HEK293 (cell line): ENCODE data around the gene FAM24B.

Experiments
- CTCF ChIA-PET: fragments of 350-600 bp; formaldehyde crosslinking; extraction: SDS; loops from one replicate; lab custom pipeline; 2021; ENCODE audit warnings: antibody characterized with exemption; lab: Yijun Ruan, JAX
- POLR2A ChIA-PET: fragments of 300-600 bp; formaldehyde crosslinking; extraction: SDS; loops from one replicate; lab custom pipeline; 2020; ENCODE audit warnings: antibody characterized with exemption, inconsistent platforms; lab: Yijun Ruan, JAX
- H3K27ac ChIP-seq: fragments of 200-500 bp; sonication (Bioruptor generic); 2 replicates; pipeline ENCODE4 v1.5.1; 2014; ENCODE audit warnings: low read depth, low read length, control low read depth, inconsistent platforms; ENCODE audit errors: extremely low read depth
- H3K36me3 ChIP-seq, 2 experiments: fragments of 200-500 bp in 1 of 2; sonication (Bioruptor generic) in 1 of 2; 1 replicate in 1 of 2; 2 replicates in 1 of 2; pipeline ENCODE4 v1.5.1; 2014 to 2017; ENCODE audit warnings: inconsistent platforms in 2 of 2, low read length in 2 of 2; ENCODE audit not compliant: control insufficient read depth in 2 of 2, insufficient read depth in 1 of 2
- H3K4me1 ChIP-seq: fragments of 200-500 bp; sonication (Bioruptor generic); 2 replicates; pipeline ENCODE4 v1.5.1; 2014; ENCODE audit warnings: mild to moderate bottlenecking, low read length, inconsistent platforms; ENCODE audit not compliant: control insufficient read depth, insufficient read depth
- H3K4me3 ChIP-seq: 2 replicates; pipeline ENCODE4 v1.5.1; 2011; ENCODE audit warnings: low read depth, mild to moderate bottlenecking, control low read depth, low read length, moderate library complexity
- H3K9me3 ChIP-seq: fragments of 200-500 bp; sonication (Bioruptor generic); 2 replicates; pipeline ENCODE4 v1.5.1; 2014; ENCODE audit warnings: low read depth, low read length, inconsistent platforms; ENCODE audit not compliant: control insufficient read depth, insufficient read depth
- HOXD13 ChIP-seq: sonication (generic); formaldehyde crosslinking; IDR thresholded peaks from 2 replicates; pipeline ENCODE4 v1.8.0; 2022; ENCODE audit warnings: missing genetic modification reagents, borderline replicate concordance
- KLF8 ChIP-seq: fragments of 450-650 bp; formaldehyde crosslinking; IDR thresholded peaks from 2 replicates; pipeline ENCODE4 v1.5.1; 2016; ENCODE audit warnings: missing biosample characterization, missing genetic modification characterization
- MYNN ChIP-seq: fragments of 450-650 bp; formaldehyde crosslinking; IDR thresholded peaks from 2 replicates; pipeline ENCODE4 v1.5.1; 2016; ENCODE audit warnings: missing biosample characterization, missing genetic modification characterization, borderline replicate concordance
- ZNF157 ChIP-seq: fragments of 450-650 bp; formaldehyde crosslinking; IDR thresholded peaks from 2 replicates; pipeline ENCODE4 v1.5.1; 2016; ENCODE audit warnings: missing biosample characterization, missing genetic modification characterization
- ZNF23 ChIP-seq: fragments of 450-650 bp; formaldehyde crosslinking; IDR thresholded peaks from 2 replicates; pipeline ENCODE4 v1.5.1; 2016; ENCODE audit warnings: missing biosample characterization, missing genetic modification characterization, borderline replicate concordance
- ZNF239 ChIP-seq: fragments of 450-650 bp; formaldehyde crosslinking; IDR thresholded peaks from 2 replicates; pipeline ENCODE4 v1.5.1; 2016; ENCODE audit warnings: missing biosample characterization, missing genetic modification characterization
- ZNF560 ChIP-seq: fragments of 450-650 bp; formaldehyde crosslinking; IDR thresholded peaks from 2 replicates; pipeline ENCODE4 v1.5.1; 2017; ENCODE audit warnings: missing biosample characterization, missing genetic modification characterization, borderline replicate concordance
- ZNF623 ChIP-seq: fragments of 450-650 bp; formaldehyde crosslinking; IDR thresholded peaks from 2 replicates; pipeline ENCODE4 v1.5.1; 2016; ENCODE audit warnings: missing biosample characterization, missing genetic modification characterization
- ZNF792 ChIP-seq: fragments of 450-650 bp; formaldehyde crosslinking; IDR thresholded peaks from 2 replicates; pipeline ENCODE4 v1.5.1; 2016; ENCODE audit warnings: missing biosample characterization, missing genetic modification characterization
- ZNF843 ChIP-seq: fragments of 450-650 bp; formaldehyde crosslinking; IDR thresholded peaks from 2 replicates; pipeline ENCODE4 v1.5.1; 2016; ENCODE audit warnings: missing biosample characterization, missing genetic modification characterization
- TF ChIP-seq, protein P1 (sequence below): fragments of 450-650 bp; formaldehyde crosslinking; conservative IDR thresholded peaks from 2 replicates; pipeline ENCODE4 v1.5.1; 2016; ENCODE audit warnings: low read depth, missing biosample characterization, missing genetic modification characterization
- TF ChIP-seq, protein P2 (sequence below): fragments of 450-650 bp; formaldehyde crosslinking; IDR thresholded peaks from 2 replicates; pipeline ENCODE4 v1.5.1; 2016; ENCODE audit warnings: missing biosample characterization, missing genetic modification characterization, borderline replicate concordance
- TF ChIP-seq, protein P3 (sequence below): fragments of 450-650 bp; formaldehyde crosslinking; optimal IDR thresholded peaks from 2 replicates; pipeline ENCODE3; 2016; ENCODE audit warnings: missing biosample characterization, mild to moderate bottlenecking, missing genetic modification characterization
- TF ChIP-seq, protein P4 (sequence below): fragments of 450-650 bp; formaldehyde crosslinking; IDR thresholded peaks from 2 replicates; pipeline ENCODE4 v1.5.1; 2016; ENCODE audit warnings: missing biosample characterization, missing genetic modification characterization
- TF ChIP-seq, protein P5 (sequence below): fragments of 450-650 bp; formaldehyde crosslinking; IDR thresholded peaks from 2 replicates; pipeline ENCODE4; 2016; ENCODE audit warnings: missing biosample characterization, missing genetic modification characterization
- TF ChIP-seq, protein P6 (sequence below): fragments of 450-650 bp; formaldehyde crosslinking; IDR thresholded peaks from 2 replicates; pipeline ENCODE4 v1.5.1; 2016; ENCODE audit warnings: missing biosample characterization, missing genetic modification characterization

FAM24B gene

DNA sequence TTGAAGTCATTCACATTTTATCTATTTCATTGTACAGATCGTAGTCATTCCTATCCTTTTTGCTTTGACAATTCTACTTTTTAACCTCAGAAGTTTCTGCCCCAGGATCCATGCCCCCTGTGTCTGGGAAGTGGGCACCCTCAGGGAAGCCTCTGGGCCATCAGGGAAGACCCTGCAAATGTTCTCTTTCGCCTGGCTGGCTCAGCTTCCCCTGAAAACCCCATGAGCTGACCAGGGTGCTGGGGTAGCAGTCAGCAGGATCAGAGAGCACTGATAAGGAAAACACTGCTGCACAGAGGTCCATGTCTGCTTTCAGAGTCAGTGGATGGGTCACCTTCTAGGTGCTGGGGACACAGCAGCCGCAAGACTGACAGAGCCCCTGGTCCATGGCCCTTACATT is 57.6 kb downstream of the FAM24B start:
- no peak overlapping the region for H3K4me3 ChIP-seq
- CTCF ChIA-PET: no interaction called here
- H3K9me3 ChIP-seq: no peaks in the 10 kb centered on the region
- H3K27ac ChIP-seq: no peak overlapping the region
- no peaks in the 10 kb centered on the region for H3K36me3 ChIP-seq
- no peak for TF ChIP-seq ZNF792 (tag by site-specific recombination)
- TF ChIP-seq, protein P1, sequence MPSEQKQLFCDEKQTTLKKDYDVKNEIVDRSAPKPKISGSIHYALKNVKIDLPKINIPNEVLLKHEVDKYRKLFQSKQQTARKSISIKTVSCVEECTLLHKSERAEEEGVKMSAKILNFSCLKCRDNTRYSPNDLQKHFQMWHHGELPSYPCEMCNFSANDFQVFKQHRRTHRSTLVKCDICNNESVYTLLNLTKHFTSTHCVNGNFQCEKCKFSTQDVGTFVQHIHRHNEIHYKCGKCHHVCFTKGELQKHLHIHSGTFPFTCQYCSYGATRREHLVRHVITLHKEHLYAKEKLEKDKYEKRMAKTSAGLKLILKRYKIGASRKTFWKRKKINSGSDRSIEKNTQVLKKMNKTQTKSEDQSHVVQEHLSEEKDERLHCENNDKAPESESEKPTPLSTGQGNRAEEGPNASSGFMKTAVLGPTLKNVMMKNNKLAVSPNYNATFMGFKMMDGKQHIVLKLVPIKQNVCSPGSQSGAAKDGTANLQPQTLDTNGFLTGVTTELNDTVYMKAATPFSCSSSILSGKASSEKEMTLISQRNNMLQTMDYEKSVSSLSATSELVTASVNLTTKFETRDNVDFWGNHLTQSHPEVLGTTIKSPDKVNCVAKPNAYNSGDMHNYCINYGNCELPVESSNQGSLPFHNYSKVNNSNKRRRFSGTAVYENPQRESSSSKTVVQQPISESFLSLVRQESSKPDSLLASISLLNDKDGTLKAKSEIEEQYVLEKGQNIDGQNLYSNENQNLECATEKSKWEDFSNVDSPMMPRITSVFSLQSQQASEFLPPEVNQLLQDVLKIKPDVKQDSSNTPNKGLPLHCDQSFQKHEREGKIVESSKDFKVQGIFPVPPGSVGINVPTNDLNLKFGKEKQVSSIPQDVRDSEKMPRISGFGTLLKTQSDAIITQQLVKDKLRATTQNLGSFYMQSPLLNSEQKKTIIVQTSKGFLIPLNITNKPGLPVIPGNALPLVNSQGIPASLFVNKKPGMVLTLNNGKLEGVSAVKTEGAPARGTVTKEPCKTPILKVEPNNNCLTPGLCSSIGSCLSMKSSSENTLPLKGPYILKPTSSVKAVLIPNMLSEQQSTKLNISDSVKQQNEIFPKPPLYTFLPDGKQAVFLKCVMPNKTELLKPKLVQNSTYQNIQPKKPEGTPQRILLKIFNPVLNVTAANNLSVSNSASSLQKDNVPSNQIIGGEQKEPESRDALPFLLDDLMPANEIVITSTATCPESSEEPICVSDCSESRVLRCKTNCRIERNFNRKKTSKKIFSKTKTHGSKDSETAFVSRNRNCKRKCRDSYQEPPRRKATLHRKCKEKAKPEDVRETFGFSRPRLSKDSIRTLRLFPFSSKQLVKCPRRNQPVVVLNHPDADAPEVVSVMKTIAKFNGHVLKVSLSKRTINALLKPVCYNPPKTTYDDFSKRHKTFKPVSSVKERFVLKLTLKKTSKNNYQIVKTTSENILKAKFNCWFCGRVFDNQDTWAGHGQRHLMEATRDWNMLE (tag by site-specific recombination): no peak
- no peak for TF ChIP-seq ZNF623
- TF ChIP-seq ZNF843 (tag by site-specific recombination): no peak
- TF ChIP-seq ZNF239: no peak
- no peak for TF ChIP-seq MYNN (tag by site-specific recombination)
- TF ChIP-seq ZNF23: no peak
- TF ChIP-seq, protein P2, sequence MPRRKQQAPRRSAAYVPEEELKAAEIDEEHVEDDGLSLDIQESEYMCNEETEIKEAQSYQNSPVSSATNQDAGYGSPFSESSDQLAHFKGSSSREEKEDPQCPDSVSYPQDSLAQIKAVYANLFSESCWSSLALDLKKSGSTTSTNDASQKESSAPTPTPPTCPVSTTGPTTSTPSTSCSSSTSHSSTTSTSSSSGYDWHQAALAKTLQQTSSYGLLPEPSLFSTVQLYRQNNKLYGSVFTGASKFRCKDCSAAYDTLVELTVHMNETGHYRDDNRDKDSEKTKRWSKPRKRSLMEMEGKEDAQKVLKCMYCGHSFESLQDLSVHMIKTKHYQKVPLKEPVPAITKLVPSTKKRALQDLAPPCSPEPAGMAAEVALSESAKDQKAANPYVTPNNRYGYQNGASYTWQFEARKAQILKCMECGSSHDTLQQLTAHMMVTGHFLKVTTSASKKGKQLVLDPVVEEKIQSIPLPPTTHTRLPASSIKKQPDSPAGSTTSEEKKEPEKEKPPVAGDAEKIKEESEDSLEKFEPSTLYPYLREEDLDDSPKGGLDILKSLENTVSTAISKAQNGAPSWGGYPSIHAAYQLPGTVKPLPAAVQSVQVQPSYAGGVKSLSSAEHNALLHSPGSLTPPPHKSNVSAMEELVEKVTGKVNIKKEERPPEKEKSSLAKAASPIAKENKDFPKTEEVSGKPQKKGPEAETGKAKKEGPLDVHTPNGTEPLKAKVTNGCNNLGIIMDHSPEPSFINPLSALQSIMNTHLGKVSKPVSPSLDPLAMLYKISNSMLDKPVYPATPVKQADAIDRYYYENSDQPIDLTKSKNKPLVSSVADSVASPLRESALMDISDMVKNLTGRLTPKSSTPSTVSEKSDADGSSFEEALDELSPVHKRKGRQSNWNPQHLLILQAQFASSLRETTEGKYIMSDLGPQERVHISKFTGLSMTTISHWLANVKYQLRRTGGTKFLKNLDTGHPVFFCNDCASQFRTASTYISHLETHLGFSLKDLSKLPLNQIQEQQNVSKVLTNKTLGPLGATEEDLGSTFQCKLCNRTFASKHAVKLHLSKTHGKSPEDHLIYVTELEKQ (tag by site-specific recombination): no peak
- TF ChIP-seq, protein P3, sequence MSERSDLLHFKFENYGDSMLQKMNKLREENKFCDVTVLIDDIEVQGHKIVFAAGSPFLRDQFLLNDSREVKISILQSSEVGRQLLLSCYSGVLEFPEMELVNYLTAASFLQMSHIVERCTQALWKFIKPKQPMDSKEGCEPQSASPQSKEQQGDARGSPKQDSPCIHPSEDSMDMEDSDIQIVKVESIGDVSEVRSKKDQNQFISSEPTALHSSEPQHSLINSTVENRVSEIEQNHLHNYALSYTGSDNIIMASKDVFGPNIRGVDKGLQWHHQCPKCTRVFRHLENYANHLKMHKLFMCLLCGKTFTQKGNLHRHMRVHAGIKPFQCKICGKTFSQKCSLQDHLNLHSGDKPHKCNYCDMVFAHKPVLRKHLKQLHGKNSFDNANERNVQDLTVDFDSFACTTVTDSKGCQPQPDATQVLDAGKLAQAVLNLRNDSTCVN (tag by site-specific recombination): no peak
- POLR2A ChIA-PET: no interaction called here
- H3K4me1 ChIP-seq: no peaks in the 10 kb centered on the region

DNA sequence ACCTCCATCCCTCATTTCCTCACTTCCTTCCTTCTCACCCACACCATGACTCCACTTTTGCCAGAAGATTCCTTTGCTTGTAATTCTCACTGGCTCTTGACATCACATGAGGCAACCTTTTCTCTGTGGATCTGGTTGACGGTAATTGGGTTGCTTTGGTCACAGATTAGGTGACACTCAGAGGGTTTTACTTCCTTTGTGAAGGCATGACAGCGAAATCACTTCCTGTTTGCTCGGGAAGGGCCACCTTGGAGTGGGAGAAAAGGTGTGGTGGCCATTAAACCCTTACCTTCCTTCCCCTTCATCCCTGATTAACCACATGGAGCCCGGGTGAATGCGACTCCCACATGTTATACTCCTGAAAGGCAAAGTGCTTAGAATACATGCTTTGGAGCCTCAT is 63.9 kb downstream of the FAM24B start:
- POLR2A ChIA-PET: no interaction called here
- no peak overlapping the region for H3K4me3 ChIP-seq
- H3K4me1 ChIP-seq: no peaks in the 10 kb centered on the region
- no peaks in the 10 kb centered on the region for H3K36me3 ChIP-seq
- no peaks in the 10 kb centered on the region for H3K9me3 ChIP-seq
- CTCF ChIA-PET: no interaction called here
- no peak overlapping the region for H3K27ac ChIP-seq
- no peak for TF ChIP-seq ZNF157 (tag by site-specific recombination)
- TF ChIP-seq HOXD13 (CRISPR knock-in tag): no peak
- no peak for TF ChIP-seq ZNF560 (tag by site-specific recombination)
- TF ChIP-seq KLF8: no peak
- TF ChIP-seq, protein P4, sequence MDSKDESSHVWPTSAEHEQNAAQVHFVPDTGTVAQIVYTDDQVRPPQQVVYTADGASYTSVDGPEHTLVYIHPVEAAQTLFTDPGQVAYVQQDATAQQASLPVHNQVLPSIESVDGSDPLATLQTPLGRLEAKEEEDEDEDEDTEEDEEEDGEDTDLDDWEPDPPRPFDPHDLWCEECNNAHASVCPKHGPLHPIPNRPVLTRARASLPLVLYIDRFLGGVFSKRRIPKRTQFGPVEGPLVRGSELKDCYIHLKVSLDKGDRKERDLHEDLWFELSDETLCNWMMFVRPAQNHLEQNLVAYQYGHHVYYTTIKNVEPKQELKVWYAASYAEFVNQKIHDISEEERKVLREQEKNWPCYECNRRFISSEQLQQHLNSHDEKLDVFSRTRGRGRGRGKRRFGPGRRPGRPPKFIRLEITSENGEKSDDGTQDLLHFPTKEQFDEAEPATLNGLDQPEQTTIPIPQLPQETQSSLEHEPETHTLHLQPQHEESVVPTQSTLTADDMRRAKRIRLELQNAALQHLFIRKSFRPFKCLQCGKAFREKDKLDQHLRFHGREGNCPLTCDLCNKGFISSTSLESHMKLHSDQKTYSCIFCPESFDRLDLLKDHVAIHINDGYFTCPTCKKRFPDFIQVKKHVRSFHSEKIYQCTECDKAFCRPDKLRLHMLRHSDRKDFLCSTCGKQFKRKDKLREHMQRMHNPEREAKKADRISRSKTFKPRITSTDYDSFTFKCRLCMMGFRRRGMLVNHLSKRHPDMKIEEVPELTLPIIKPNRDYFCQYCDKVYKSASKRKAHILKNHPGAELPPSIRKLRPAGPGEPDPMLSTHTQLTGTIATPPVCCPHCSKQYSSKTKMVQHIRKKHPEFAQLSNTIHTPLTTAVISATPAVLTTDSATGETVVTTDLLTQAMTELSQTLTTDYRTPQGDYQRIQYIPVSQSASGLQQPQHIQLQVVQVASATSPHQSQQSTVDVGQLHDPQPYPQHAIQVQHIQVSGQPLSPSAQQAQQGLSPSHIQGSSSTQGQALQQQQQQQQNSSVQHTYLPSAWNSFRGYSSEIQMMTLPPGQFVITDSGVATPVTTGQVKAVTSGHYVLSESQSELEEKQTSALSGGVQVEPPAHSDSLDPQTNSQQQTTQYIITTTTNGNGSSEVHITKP (tag by site-specific recombination): no peak
- TF ChIP-seq, protein P5, sequence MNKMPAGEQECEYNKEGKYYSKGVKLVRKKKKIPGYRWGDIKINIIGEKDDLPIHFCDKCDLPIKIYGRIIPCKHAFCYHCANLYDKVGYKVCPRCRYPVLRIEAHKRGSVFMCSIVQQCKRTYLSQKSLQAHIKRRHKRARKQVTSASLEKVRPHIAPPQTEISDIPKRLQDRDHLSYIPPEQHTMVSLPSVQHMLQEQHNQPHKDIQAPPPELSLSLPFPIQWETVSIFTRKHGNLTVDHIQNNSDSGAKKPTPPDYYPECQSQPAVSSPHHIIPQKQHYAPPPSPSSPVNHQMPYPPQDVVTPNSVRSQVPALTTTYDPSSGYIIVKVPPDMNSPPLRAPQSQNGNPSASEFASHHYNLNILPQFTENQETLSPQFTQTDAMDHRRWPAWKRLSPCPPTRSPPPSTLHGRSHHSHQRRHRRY: no peak
- TF ChIP-seq, protein P6, sequence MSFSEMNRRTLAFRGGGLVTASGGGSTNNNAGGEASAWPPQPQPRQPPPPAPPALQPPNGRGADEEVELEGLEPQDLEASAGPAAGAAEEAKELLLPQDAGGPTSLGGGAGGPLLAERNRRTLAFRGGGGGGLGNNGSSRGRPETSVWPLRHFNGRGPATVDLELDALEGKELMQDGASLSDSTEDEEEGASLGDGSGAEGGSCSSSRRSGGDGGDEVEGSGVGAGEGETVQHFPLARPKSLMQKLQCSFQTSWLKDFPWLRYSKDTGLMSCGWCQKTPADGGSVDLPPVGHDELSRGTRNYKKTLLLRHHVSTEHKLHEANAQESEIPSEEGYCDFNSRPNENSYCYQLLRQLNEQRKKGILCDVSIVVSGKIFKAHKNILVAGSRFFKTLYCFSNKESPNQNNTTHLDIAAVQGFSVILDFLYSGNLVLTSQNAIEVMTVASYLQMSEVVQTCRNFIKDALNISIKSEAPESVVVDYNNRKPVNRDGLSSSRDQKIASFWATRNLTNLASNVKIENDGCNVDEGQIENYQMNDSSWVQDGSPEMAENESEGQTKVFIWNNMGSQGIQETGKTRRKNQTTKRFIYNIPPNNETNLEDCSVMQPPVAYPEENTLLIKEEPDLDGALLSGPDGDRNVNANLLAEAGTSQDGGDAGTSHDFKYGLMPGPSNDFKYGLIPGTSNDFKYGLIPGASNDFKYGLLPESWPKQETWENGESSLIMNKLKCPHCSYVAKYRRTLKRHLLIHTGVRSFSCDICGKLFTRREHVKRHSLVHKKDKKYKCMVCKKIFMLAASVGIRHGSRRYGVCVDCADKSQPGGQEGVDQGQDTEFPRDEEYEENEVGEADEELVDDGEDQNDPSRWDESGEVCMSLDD: no peak
